PC-9 (cell line): ENCODE results near the gene TBC1D3H.
"Not testable (repeated sequence)": the region's sequence is repeated elsewhere in the genome, so short reads cannot be mapped to it uniquely, and the experiment has no call there.

Experiments used
- EZH2 ChIP-seq: fragments of 200-600 bp; sonication (generic); IDR thresholded peaks from 2 replicates; pipeline ENCODE4 v1.8.0; 2017; ENCODE audit warnings: antibody characterized with exemption, low read depth
- TF ChIP-seq, protein P1 (sequence below): fragments of 200-600 bp; sonication (generic); conservative IDR thresholded peaks from 2 replicates; pipeline ENCODE4 v1.6.1; 2017; ENCODE audit warnings: mixed run types, antibody characterized with exemption, mild to moderate bottlenecking, moderate library complexity

DNA sequence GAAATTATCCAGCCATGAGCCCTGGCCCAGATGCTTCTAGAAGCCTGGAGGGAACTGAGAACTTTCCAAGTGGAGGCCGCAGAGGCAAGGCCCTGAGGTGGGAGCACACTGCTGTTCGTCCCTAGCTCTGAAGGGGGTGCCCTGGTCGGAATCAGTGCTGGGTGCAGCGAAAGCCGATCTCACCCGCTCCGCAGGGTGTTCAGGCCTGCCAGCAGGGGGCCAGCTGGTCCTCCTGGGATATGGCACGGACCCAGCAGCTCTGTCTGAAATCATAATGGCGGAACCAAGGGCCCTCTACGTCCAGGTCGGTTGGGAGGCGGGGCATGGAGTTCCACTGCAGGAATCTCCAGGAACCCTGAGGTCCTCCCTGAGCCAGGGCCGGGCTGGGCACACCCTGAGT lies 40.7 kb upstream of the TBC1D3H start:
- TF ChIP-seq, protein P1, sequence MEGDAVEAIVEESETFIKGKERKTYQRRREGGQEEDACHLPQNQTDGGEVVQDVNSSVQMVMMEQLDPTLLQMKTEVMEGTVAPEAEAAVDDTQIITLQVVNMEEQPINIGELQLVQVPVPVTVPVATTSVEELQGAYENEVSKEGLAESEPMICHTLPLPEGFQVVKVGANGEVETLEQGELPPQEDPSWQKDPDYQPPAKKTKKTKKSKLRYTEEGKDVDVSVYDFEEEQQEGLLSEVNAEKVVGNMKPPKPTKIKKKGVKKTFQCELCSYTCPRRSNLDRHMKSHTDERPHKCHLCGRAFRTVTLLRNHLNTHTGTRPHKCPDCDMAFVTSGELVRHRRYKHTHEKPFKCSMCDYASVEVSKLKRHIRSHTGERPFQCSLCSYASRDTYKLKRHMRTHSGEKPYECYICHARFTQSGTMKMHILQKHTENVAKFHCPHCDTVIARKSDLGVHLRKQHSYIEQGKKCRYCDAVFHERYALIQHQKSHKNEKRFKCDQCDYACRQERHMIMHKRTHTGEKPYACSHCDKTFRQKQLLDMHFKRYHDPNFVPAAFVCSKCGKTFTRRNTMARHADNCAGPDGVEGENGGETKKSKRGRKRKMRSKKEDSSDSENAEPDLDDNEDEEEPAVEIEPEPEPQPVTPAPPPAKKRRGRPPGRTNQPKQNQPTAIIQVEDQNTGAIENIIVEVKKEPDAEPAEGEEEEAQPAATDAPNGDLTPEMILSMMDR = not testable (repeated sequence)
- not testable (repeated sequence) for TF ChIP-seq EZH2
